GM12892 (cell line): ENCODE results near the gene TMEFF1.

Experiments
- POLR2A ChIP-seq: IDR thresholded peaks from 2 replicates; pipeline ENCODE4 v1.6.1; 2011; ENCODE audit warnings: low read depth, low read length, control low read depth
- POLR2AphosphoS5 ChIP-seq: IDR thresholded peaks from 2 replicates; pipeline ENCODE4 v1.6.1; 2011; ENCODE audit warnings: low read depth, low read length, control low read depth
- TAF1 ChIP-seq: IDR thresholded peaks from 2 replicates; pipeline ENCODE4 v1.6.1; 2011; ENCODE audit warnings: low read depth, mild to moderate bottlenecking, control low read depth, low read length, borderline replicate concordance

DNA sequence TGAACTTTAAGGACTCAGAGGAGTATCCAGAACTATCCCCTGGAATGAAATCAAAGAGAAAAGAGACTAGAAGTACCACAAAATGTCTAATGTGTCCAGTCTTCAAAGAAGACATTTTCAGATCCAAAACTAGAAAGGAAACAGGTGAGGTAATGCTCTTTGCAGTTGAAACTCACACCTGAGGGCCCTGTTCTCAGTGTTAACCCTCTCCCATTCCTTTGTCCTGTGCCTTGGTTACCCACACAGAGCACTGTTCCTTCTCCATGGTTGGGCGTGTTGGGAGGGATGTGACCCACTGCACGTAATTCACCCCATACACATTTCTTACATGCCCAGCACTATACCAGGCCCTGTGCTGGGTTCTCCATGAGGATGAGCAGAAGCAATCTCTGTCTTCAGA lies 24.7 kb upstream of the TMEFF1 start:
- TF ChIP-seq POLR2AphosphoS5 (no peak), POLR2A (no peak), TAF1 (no peak)
